NCI-H748 treated with DMSO at 0.1 percent for 48 hours (cell line): ENCODE results near the gene SH2D6.
A peak's percentile ranks its signal among the peaks of the same experiment; 100 is the strongest.
"Not testable (repeated sequence)": the region's sequence is repeated elsewhere in the genome, so short reads cannot be mapped to it uniquely, and the experiment has no call there.

Experiments used
- DNase-seq: peaks from one replicate; lab custom pipeline; 2025; lab: John Stamatoyannopoulos, UW

SH2D6 gene

GRCh38 chr2:85422072-85422457 is 3.6 kb downstream of the SH2D6 start:
- DNase-seq, result no peak

DNA sequence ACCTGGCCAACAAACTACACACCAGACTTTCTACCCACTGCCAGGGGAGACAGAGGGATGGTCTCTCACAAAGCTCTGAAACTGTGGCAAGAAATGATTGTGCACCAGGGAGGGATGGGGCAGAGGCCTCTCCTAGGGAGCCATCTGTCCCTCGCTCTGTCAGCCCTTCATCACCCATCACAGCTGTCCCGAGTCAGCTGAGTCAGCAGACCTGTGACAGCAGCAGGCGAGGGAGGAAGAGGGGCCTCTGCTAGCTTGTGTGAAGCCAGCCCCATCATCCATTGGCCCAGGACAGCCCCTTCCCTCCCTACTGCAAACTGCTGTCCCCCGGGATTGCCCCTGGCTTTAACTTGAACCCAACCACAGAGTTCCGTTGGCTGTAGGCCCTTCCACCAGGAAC is 5.0 kb downstream of the SH2D6 start:
- no peak for DNase-seq

GRCh38 chr2:85425588-85425987 is 7.1 kb downstream of the SH2D6 start:
- DNase-seq, result no peak

DNA sequence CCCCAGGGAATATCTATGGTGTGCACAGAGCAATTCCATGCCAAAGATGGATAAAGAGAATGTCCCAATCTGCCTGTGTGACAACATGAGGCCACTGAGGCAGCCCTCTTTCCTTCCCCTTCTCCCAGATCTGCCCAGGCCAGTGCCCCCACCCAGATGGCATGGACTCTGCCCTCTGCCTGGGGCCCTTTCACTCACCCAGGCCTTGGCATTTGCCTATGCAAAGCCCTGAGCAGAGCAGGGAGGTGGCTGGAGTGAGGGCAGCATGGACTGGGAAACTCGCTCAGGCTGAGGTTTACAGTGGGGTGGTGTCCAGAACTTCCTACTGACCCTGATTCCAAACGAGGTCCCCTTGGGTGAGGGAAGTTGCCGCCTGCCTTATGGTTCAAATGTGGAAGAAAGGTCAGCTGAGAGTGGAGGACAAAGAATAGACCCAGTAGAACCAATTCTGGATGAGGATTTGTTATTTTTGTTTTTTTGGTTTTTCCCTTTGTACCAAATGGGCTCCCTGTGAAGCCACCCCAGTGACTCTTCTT is 8.9 kb downstream of the SH2D6 start:
- no peak for DNase-seq

- no peak for DNase-seq
Measured at GRCh38 chr2:85428343-85428881, 9.9 kb downstream of the SH2D6 start.

GRCh38 chr2:85429213-85429923 is 10.9 kb downstream of the SH2D6 start:
- DNase-seq, result no peak

DNA sequence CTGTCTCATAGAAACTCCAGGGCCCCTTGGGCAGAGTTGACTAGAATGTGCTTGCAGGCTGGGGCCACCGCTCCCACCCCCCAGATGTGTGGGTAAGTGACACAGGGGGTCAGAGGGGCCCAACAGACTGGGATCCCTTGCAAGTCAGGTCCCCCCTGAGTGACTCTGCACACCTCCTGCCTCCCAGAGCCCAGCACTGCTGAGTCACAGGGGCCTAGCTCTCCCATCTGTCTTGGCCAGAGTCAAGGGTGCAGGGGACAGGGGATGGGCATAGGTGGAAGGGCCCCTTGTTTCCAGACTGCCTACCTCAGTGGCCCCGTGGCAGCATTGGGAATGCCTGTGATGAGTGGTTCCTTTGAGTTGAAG is 11.4 kb downstream of the SH2D6 start:
- DNase-seq, result no peak

GRCh38 chr2:85430752-85431569 is 12.4 kb downstream of the SH2D6 start:
- DNase-seq, result no peak

- no peak for DNase-seq
Measured at GRCh38 chr2:85431570-85432205, 13.2 kb downstream of the SH2D6 start.

GRCh38 chr2:85433511-85434089 is 15.1 kb downstream of the SH2D6 start:
- no peak for DNase-seq

GRCh38 chr2:85434696-85435095 is 16.2 kb downstream of the SH2D6 start:
- no peak for DNase-seq

DNA sequence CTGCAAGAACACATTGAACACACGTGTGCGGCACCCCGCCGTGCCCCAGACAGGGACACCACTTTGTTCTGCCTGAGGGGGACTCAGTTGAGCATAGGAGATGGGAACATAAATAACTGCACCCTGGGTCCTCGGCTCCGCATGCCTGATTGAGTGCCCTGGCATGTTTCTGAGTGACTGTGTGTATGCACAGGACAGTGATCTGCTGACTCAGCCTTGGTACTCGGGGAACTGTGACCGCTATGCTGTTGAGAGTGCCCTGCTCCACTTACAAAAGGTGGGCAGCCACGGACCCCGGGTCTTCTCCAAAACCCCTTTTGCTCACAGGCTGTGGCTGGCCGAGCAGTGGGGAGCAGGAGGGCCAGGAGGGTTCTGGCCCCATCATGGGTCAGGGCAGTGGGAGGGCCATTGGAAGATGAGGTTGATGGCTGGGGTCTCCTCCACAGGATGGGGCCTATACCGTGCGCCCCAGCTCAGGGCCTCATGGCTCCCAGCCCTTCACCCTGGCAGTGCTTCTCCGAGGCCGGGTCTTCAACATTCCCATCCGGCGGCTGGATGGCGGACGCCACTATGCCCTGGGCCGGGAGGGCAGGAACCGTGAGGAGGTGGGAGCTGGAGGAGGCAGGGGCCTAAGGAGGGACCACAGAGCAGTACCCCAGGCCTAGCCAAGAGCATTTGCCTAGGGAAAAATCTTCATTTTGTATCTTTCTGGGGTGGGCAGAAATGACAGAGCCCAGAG is 16.9 kb downstream of the SH2D6 start:
- no peak for DNase-seq

- no peak for DNase-seq
Measured at GRCh38 chr2:85435981-85436835, 17.7 kb downstream of the SH2D6 start.

- DNase-seq, result no peak
Measured at GRCh38 chr2:85436836-85437487, 18.4 kb downstream of the SH2D6 start.

DNA sequence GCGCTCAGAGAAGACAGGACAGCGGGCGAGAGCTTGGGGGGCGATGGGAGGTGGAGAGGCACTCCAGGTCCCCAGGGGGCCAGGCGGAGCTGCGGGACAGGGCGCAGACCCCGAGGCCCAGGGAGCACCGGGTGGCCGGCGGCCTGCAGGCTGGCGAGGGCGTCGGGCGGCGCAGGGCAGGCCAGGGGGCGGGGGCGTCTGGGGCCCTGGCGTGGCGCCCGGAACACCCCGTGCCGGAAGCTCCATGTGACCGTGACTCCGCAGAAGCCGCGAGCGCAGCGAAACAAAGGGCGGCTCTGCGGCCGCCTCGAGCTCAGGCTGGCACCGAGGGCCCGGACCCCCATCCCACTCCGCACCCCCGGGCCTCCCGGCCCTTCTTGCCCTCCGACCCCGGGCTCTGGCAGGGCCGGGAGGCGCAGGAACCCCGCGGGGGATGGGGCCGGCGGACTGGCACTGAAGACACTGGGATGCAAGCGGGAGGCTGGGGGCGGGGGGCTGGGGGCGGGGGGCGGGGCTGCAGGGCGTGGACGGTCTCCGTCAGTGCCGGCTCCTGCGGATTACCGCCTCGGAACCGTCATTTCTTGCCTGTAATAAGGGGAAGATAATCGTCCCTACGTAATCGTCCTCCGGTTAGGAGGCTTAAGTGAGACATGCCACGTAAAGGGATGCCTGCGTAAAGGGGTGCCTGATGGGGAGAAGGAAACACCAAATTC is 19.1 kb downstream of the SH2D6 start:
- DNase-seq, result peak; percentile 38

DNA sequence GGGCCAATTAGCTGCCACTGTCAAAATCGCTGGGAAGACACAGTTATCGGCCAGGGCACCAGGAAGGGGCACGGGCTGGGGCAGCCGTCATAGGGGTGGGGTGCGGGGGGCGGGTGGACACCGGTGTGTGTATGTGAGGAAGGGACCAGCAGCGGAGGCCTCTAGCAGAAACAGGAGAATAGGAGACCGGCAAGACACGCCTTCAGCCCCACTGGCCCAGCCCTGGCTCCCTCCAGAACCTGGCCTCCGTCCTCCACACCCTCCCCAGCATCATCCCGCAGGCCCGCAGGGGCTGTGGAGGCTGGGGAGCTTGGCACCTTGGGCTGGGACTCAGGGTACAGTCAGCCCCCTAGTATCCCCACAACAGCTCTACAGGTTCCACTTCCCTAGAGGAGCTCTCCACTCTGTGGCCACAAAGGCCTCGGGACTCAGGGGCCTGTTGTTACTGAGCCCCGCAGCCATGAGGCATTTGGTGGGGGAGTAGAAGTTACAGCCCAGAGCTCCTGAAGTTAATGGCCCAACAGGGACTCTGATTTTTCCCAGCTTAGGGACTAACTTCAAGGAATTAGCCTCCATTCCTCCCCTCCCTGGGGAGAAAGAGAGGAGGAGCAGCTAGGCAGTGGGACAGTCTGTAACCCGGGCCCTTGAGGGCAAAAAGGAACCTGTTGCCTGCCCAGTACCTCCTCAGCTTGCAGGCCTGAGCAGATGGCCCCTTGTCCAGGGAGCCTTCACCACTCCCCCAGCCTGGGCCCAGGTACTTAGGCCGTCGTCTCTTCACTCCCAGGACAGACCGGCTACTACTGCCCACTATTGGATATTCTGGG is 19.9 kb downstream of the SH2D6 start:
- no peak for DNase-seq

DNA sequence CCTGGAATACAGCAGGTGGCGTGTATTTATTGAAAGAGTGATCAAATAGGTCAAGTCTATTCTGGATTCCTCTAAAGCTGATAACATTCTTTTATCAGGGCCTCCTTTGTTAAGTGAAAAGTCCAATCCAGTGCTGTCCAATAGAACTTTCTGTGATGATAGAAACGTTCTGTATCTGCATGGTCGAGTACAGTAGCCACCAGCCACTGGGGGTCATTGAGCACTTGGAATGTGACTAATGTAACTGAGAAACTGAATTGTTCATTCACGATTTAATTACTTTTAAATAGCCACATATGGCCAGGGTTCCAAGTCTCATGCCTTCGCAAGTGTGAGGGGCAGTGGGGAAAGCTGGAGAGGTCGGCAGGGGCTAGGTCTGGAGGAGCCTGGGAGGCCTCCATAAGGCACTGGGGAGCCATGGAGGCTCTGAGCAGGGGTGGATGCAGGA is 20.5 kb downstream of the SH2D6 start:
- no peak for DNase-seq

DNA sequence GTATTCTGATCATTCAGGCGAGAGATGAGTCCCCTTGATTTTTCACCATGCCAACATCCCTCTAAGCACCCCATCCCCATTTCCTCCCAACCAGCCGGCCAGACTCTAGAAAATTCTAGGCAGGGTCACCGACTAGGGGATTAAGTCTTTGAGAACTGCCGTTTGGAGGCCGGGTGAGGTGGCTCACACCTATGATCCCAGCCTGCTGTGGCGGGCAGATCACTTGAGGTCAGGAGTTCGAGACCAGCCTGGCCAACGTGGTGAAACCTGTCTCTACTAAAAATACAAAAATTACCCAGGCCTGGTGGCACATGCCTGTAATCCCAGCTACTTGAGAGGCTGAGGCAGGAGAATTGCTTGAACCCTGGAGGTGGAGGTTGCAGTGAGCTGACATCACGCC is 21.1 kb downstream of the SH2D6 start:
- not testable (repeated sequence) for DNase-seq
